PC-9 (cell line): ENCODE measurements around the gene PCNA. TPM values are rescaled to one million over a fixed set of nuclear protein-coding genes. Genes with fewer than 3 reads are reported as not detected.

Experiments used
- BruUV-seq: library from RNA; stranded (reverse); fragments of 400-500 nt; replicated peaks from 2 replicates; lab custom pipeline; 2021; lab: Mats Ljungman, UMichigan
- CTCF ChIA-PET: fragments of 300-600 bp; sonication (Branson Sonifier 250); formaldehyde crosslinking; loops from one replicate; lab custom pipeline; 2022; ENCODE audit warnings: antibody characterized with exemption; lab: Charles Lee
- POLR2A ChIA-PET: fragments of 300-600 bp; sonication (Branson Sonifier 250); formaldehyde crosslinking; loops from one replicate; lab custom pipeline; 2022; ENCODE audit warnings: antibody characterized with exemption; ENCODE audit not compliant: unreplicated experiment; lab: Charles Lee
- DNase-seq, 2 experiments: peaks; one replicate each; pipeline versions ENCODE4 v3.0.0 to v3.0.0-alpha.2; 2015 to 2022; ENCODE audit warnings: mixed read lengths in 1 of 2
- H2AFZ ChIP-seq: fragments of 200-600 bp; sonication (generic); 2 replicates; pipeline ENCODE4 v1.8.1; 2017; ENCODE audit warnings: antibody characterized with exemption
- H3F3A ChIP-seq: fragments of 200-600 bp; sonication (generic); 2 replicates; pipeline ENCODE4 v1.8.1; 2017; ENCODE audit warnings: antibody characterized with exemption, mild to moderate bottlenecking, low read depth; ENCODE audit not compliant: insufficient read depth
- H3K27ac ChIP-seq: fragments of 200-600 bp; sonication (generic); 2 replicates; pipeline ENCODE4 v1.6.1; 2016; ENCODE audit warnings: mixed run types
- H3K27me3 ChIP-seq: fragments of 200-600 bp; sonication (generic); 2 replicates; pipeline ENCODE4 v1.6.1; 2016; ENCODE audit warnings: low read depth, mixed run types; ENCODE audit not compliant: insufficient read depth
- H3K36me3 ChIP-seq: fragments of 200-600 bp; sonication (generic); 2 replicates; pipeline ENCODE4 v1.6.1; 2016; ENCODE audit warnings: low read depth, mixed run types
- H3K4me1 ChIP-seq: fragments of 200-600 bp; sonication (generic); replicated peaks from 2 replicates; pipeline ENCODE4 v1.6.1; 2016; ENCODE audit warnings: mixed run types; ENCODE audit not compliant: insufficient read depth
- H3K4me2 ChIP-seq: fragments of 200-600 bp; sonication (generic); 2 replicates; pipeline ENCODE4 v1.6.1; 2017; ENCODE audit warnings: mixed run types
- H3K4me3 ChIP-seq: fragments of 200-600 bp; sonication (generic); 2 replicates; pipeline ENCODE4 v1.6.1; 2016; ENCODE audit warnings: mixed run types
- H3K79me2 ChIP-seq: fragments of 200-600 bp; sonication (generic); 2 replicates; pipeline ENCODE4 v1.6.1; 2017; ENCODE audit warnings: low read depth, mixed run types
- H3K9me2 ChIP-seq: fragments of 200-600 bp; sonication (generic); 2 replicates; pipeline ENCODE4 v1.8.1; 2017; ENCODE audit warnings: mild to moderate bottlenecking; ENCODE audit not compliant: insufficient read depth
- H3K9me3 ChIP-seq: fragments of 200-600 bp; sonication (generic); 2 replicates; pipeline ENCODE4 v1.8.1; 2016; ENCODE audit warnings: low read depth; ENCODE audit not compliant: insufficient read depth
- H4K20me1 ChIP-seq: fragments of 200-600 bp; sonication (generic); 2 replicates; pipeline ENCODE4 v1.8.1; 2017; ENCODE audit not compliant: insufficient read depth
- EZH2 ChIP-seq: fragments of 200-600 bp; sonication (generic); IDR thresholded peaks from 2 replicates; pipeline ENCODE4 v1.8.0; 2017; ENCODE audit warnings: antibody characterized with exemption, low read depth
- intact Hi-C: fragments of 100-400 bp; cut with micrococcal nuclease; formaldehyde crosslinking; loops from one replicate; pipeline ENCODE4 v1.10.0; 2022; ENCODE audit not compliant: unreplicated experiment
- total RNA-seq: library from RNA; stranded (reverse); gene quantifications from 2 replicates; pipeline ENCODE4 v1.2.3, GENCODE V29; 2021
- TF ChIP-seq, protein P1 (sequence below): fragments of 200-600 bp; sonication (generic); conservative IDR thresholded peaks from 2 replicates; pipeline ENCODE4 v1.6.1; 2017; ENCODE audit warnings: mixed run types, antibody characterized with exemption, mild to moderate bottlenecking, moderate library complexity

PCNA gene
- total RNA-seq, 1 experiment from 2014 or later = 207 TPM

DNA sequence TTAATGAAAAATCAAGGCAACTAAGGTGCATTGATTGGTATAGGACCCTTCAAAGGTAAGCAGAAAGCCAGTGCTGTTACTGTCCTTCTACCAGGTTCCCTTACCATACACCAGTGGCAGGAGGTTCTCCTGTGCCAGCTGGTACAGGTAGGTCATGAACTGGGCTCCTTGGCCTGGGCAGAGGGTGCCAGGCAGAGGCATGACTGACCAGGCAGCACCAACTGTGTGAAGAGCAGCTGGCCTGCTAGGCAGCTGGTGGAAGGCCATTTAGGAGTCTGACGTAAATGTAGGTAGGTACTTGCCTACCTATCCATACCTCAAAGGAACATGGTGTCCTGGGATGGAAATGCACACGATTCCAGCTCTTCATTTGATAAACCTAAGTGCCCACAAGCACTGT, 23.3 kb downstream of the PCNA start:
- TF ChIP-seq EZH2 = no peak
- TF ChIP-seq, protein P1, sequence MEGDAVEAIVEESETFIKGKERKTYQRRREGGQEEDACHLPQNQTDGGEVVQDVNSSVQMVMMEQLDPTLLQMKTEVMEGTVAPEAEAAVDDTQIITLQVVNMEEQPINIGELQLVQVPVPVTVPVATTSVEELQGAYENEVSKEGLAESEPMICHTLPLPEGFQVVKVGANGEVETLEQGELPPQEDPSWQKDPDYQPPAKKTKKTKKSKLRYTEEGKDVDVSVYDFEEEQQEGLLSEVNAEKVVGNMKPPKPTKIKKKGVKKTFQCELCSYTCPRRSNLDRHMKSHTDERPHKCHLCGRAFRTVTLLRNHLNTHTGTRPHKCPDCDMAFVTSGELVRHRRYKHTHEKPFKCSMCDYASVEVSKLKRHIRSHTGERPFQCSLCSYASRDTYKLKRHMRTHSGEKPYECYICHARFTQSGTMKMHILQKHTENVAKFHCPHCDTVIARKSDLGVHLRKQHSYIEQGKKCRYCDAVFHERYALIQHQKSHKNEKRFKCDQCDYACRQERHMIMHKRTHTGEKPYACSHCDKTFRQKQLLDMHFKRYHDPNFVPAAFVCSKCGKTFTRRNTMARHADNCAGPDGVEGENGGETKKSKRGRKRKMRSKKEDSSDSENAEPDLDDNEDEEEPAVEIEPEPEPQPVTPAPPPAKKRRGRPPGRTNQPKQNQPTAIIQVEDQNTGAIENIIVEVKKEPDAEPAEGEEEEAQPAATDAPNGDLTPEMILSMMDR = no peak
- Histone ChIP-seq H3K79me2 (no peaks in the 10 kb centered on the region), H2AFZ (no peak overlapping the region), H3K27ac (no peak overlapping the region), H4K20me1 (no peaks in the 10 kb centered on the region), H3K36me3 (peaks cover 22% of the 10 kb centered on the region), H3K4me1 (0 out of 2 replicates have a peak, but pooled peaks cover 4% of the 10 kb centered on the region), H3K9me3 (no peaks in the 10 kb centered on the region), H3K4me3 (no peak overlapping the region), H3F3A (peaks cover 10% of the 10 kb centered on the region; the same call in 1 of the 2 replicates), H3K27me3 (no peaks in the 10 kb centered on the region), H3K9me2 (no peaks in the 10 kb centered on the region), H3K4me2 (no peak overlapping the region)
- DNase-seq = no peak
- POLR2A ChIA-PET = no interaction called here
- CTCF ChIA-PET = no interaction called here
- intact Hi-C loops = no loop called here
- no TSS peak for BruUV-seq

- H3K36me3 ChIP-seq = peaks cover 22% of the 10 kb centered on the region
Measured at GRCh38 chr20:5095931-5096330, 23.8 kb downstream of the PCNA start.

GRCh38 chr20:5095454-5095853, 24.3 kb downstream of the PCNA start:
- ChIA-PET POLR2A (interaction anchor here (0.5 kb wide), 2 partner anchors 129 to 315 kb away, joined by 6 to 14 read pairs; no protein-coding TSS in a partner anchor), CTCF (no interaction called here)
- Histone ChIP-seq H4K20me1 (no peaks in the 10 kb centered on the region), H2AFZ (no peak overlapping the region), H3K4me2 (no peak overlapping the region), H3K79me2 (no peaks in the 10 kb centered on the region), H3F3A (0 out of 2 replicates have a peak, but pooled peaks cover 4% of the 10 kb centered on the region), H3K27me3 (no peaks in the 10 kb centered on the region), H3K27ac (no peak overlapping the region), H3K4me3 (no peak overlapping the region), H3K9me2 (no peaks in the 10 kb centered on the region), H3K9me3 (no peaks in the 10 kb centered on the region), H3K4me1 (0 out of 2 replicates have a peak, but pooled peaks cover 3% of the 10 kb centered on the region), H3K36me3 (peaks cover 21% of the 10 kb centered on the region)
- intact Hi-C loops = no loop called here
- TF ChIP-seq EZH2 = no peak
- TF ChIP-seq, protein P1 = no peak
- no TSS peak for BruUV-seq
- no peak for DNase-seq

More at GRCh38 chr20:5095931-5096330, 23.8 kb downstream of the PCNA start:
- Histone ChIP-seq H2AFZ (no peak overlapping the region), H3K27me3 (no peaks in the 10 kb centered on the region), H3K9me2 (no peaks in the 10 kb centered on the region), H3K4me1 (0 out of 2 replicates have a peak, but pooled peaks cover 4% of the 10 kb centered on the region), H3F3A (peaks cover 5% of the 10 kb centered on the region; the same call in 1 of the 2 replicates), H4K20me1 (no peaks in the 10 kb centered on the region), H3K27ac (no peak overlapping the region), H3K9me3 (no peaks in the 10 kb centered on the region), H3K4me3 (no peak overlapping the region), H3K4me2 (no peak overlapping the region), H3K79me2 (no peaks in the 10 kb centered on the region)
- no peak for DNase-seq
- ChIA-PET POLR2A (no interaction called here), CTCF (no interaction called here)
- TF ChIP-seq, protein P1 = no peak
- TF ChIP-seq EZH2 = no peak
- BruUV-seq = no TSS peak
- intact Hi-C loops = no loop called here
